Pancreas (tissue), 10 donors: ENCODE data around the gene NPLOC4. TPM values are rescaled to one million over a fixed set of nuclear protein-coding genes. Genes with fewer than 3 reads are reported as not detected.

Experiments used
- ATAC-seq, 4 donors: fragments of 200-7000 bp; cut with Tn5 transposase; one replicate each; pipeline versions ENCODE4 v1.8.0 to v1.9.1; 2020; ENCODE audit warnings: mild to moderate bottlenecking in 4 of 4, moderate library complexity in 4 of 4
- DNase-seq, 6 donors: peaks; one replicate each; pipeline ENCODE4 v3.0.0-alpha.2; 2020
- FAIRE-seq: peaks from 2 replicates; lab custom pipeline; 2012; peaks lifted over from hg19 to GRCh38; lab: Jason Lieb, UNC
- H3K27ac ChIP-seq, 4 donors: fragments of 200-600 bp; sonication (generic); 1 replicate in 3 of 4; 2 replicates in 1 of 4; pipeline versions ENCODE4 v1.5.0 to v1.8.0; 2020
- H3K27me3 ChIP-seq, 4 donors: fragments of 200-600 bp; one replicate each; pipeline ENCODE4 v1.8.0; 2021
- H3K36me3 ChIP-seq, 3 donors: fragments of 200-600 bp; sonication (generic) in 1 of 3; one replicate each; pipeline versions ENCODE4 v1.5.0 to v1.8.0; 2020 to 2021
- H3K4me1 ChIP-seq, 3 donors: fragments of 200-600 bp; one replicate each; pipeline ENCODE4 v1.8.0; 2021
- H3K4me3 ChIP-seq, 4 donors: fragments of 200-600 bp; sonication (generic) in 2 of 4; one replicate each; pipeline versions ENCODE4 v1.5.0 to v1.8.0; 2020 to 2021
- H3K9me3 ChIP-seq, 4 donors: fragments of 200-600 bp; one replicate each; pipeline ENCODE4 v1.8.0; 2021
- WGBS, 2 donors: extraction: QIAGEN DNeasy Blood & Tissue Kit; methylation state at CpG; one replicate each; pipeline ENCODE4 v1.1.7; 2013; 5-methylcytosine and 5-hydroxymethylcytosine counted together
- intact Hi-C, 3 donors: fragments of 100-400 bp; cut with DNase I; formaldehyde crosslinking; loops; one replicate each; pipeline versions ENCODE4 v1.11.1 to v1.14.2; 2022
- polyA plus RNA-seq, 2 donors: library from polyadenylated mRNA; stranded (reverse); fragments of 200-250 nt; gene quantifications; one replicate each; pipeline ENCODE4 v1.2.3, GENCODE V29; 2013
- total RNA-seq, 6 donors: library from RNA; stranded (reverse); fragmentation: NEBNext Ultra II Directional in 4 of 6; extraction: Animal tissue kit (Norgen Biotek cat#: 25700) in 4 of 6; gene quantifications; one replicate each; pipeline versions ENCODE4 v1.2.1 to v1.2.4, GENCODE V29; 2021 to 2023
- TF ChIP-seq, protein P1 (sequence below), 4 donors: fragments of 200-600 bp; sonication (generic) in 3 of 4; IDR thresholded peaks; one replicate each; pipeline versions ENCODE4 v1.5.0 to v1.8.0; 2021; ENCODE audit warnings: antibody characterized with exemption in 4 of 4
- donor health status: healthy with polysubstance abuse.
- donor health status: DM: no; HTN: no; CAD: no; lungs with moderate emphysema.
- donor health status: DM: no; HTN: no; CAD: no.
- donor health status: control.
- donor health status: control.
- donor health status: Bipolar disorder and iron deficiency.
- donor health status: DM: yes; HTN: yes; CAD: no.
- donor health status: DM: no; HTN: no; CAD: no.
- donor health status: DM: no; HTN: no; CAD: no.
- donor health status: DM: yes; HTN: yes; CAD: no.

The NPLOC4 gene
- total and polyA plus RNA-seq, 8 donors: 32.5 to 54.8 (median 35.3) TPM

DNA sequence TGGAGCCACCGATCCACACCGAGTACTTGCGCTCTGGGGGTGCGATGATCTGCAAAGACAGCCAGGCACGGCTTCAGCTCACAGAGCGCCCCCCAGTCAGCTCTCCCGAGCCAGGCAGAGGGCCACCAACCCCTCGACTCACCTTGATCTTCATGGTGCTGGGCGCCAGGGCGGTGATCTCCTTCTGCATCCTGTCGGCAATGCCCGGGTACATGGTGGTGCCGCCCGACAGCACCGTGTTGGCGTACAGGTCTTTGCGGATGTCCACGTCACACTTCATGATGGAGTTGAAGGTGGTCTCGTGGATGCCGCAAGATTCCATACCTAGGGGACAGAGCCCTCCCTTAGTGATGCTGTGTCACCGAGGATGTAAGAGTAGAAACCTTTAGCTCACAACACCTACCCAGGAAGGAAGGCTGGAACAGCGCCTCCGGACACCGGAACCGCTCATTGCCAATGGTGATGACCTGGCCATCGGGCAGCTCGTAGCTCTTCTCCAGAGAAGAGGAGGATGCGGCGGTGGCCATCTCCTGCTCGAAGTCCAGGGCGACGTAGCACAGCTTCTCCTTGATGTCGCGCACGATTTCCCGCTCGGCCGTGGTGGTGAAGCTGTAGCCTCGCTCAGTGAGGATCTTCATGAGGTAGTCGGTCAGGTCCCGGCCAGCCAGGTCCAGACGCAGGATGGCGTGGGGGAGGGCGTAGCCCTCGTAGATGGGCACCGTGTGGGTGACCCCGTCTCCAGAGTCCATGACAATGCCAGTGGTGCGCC, 125.9 kb downstream of the NPLOC4 start:
- TF ChIP-seq, protein P1, sequence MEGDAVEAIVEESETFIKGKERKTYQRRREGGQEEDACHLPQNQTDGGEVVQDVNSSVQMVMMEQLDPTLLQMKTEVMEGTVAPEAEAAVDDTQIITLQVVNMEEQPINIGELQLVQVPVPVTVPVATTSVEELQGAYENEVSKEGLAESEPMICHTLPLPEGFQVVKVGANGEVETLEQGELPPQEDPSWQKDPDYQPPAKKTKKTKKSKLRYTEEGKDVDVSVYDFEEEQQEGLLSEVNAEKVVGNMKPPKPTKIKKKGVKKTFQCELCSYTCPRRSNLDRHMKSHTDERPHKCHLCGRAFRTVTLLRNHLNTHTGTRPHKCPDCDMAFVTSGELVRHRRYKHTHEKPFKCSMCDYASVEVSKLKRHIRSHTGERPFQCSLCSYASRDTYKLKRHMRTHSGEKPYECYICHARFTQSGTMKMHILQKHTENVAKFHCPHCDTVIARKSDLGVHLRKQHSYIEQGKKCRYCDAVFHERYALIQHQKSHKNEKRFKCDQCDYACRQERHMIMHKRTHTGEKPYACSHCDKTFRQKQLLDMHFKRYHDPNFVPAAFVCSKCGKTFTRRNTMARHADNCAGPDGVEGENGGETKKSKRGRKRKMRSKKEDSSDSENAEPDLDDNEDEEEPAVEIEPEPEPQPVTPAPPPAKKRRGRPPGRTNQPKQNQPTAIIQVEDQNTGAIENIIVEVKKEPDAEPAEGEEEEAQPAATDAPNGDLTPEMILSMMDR (IDR thresholded peaks at IDR 0.05): no peak
- H3K27me3 ChIP-seq: no peaks in the 10 kb centered on the region
- intact Hi-C loops: loop anchor here in 1 of 3 donors (2.0 kb wide), 1 partner anchor 114 kb away; no protein-coding TSS in a partner anchor

DNA sequence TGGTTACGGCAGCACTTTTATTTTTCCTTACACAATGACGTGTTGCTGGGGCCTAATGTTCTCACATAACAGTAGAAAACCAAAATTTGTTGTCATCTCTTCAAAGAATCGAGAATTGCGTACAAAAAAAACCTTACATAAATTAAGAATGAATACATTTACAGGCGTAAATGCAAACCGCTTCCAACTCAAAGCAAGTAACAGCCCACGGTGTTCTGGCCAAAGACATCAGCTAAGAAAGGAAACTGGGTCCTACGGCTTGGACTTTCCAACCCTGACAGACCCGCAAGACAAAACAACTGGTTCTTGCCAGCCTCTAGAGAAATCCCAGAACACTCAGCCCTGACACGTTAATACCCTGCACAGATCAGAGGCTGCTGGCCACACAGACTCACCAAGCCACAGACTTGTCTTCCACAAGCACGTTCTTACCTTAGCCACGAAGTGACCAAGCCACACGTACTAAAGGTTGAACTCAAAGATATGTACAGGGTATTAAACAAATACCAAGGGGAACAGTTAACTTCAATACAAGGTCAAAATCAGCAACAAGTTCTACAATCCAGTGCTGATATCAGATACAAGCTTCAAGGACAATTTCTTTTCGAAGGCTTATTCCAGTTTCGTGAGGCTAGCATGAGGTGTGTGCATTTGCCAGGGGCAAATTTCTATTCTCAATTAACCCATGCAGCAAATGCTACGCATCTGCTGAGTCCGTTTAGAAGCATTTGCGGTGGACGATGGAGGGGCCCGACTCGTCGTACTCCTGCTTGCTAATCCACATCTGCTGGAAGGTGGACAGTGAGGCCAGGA, 126.7 kb downstream of the NPLOC4 start:
- WGBS, 2 donors: 8 to 9% methylated on average over 22 of the region's 22 CpGs

More for the DNA sequence above, 125.9 kb downstream of the NPLOC4 start:
- WGBS, 2 donors: 2% methylated on average over 46 to 48 of the region's 48 CpGs
- Histone ChIP-seq H3K4me1 (peaks cover 4 to 13% (median 6%) of the 10 kb centered on the region in 3 donors), H3K36me3 (peaks cover 9 to 21% (median 18%) of the 10 kb centered on the region in 3 donors), H3K27ac (peak overlapping the region in 3 of 4 donors; percentile 84 to 100 (median 100)), H3K9me3 (no peaks in the 10 kb centered on the region), H3K4me3 (peak overlapping the region; percentile 77 to 97 (median 88))
- FAIRE-seq (no peak), DNase-seq (peak in 4 of 6 donors; percentile 50 to 83 (median 68)), ATAC-seq (no peak)

DNA sequence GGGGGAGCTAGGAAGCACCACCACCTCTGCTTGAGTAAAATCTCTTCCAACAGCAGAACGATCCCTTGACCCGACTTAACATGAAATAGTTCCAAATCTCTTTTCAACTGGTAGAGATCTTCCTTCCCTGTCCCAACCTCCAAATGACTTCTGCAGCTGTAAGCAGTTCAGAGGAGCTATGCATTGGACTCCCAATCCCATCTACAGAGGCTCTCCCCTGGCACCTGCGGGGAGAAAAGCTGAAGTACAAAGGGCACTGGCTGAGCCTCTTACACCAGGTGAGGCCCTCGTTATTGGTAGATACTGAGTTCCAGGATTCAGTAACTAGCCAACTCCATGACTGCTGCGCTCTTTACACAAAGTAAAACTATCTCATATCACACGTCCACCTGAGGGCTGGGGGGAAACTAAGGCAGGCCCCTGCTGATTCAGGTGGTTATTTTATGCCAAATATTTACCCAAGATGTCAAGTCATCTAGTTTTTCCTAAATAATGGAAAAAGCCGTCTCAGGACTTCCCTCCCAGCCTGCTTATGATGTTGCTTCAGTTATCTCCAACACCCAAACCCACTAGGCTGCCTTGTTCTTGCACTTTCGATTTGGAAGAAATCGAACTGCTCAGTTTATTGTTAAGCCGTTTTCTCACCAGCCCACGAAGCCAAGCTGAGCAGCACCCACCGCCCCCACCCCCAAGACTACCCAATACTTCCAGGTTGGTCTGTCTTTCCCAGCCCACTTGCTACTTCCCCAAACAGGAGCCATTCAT, 127.5 kb downstream of the NPLOC4 start:
- Histone ChIP-seq H3K9me3 (no peaks in the 10 kb centered on the region), H3K27me3 (no peaks in the 10 kb centered on the region), H3K36me3 (peaks cover 9 to 21% (median 18%) of the 10 kb centered on the region in 3 donors), H3K27ac (peak overlapping the region in 2 of 4 donors; percentile 100), H3K4me3 (peak overlapping the region; percentile 77 to 97 (median 88)), H3K4me1 (peaks cover 0 to 7% (median 0%) of the 10 kb centered on the region in 3 donors)
- intact Hi-C loops: no loop called here
- DNase-seq (peak in 2 of 6 donors; percentile 19 to 35), ATAC-seq (peak in 1 of 4 donors; percentile 3), FAIRE-seq (no peak)
- 18 to 22% methylated on average over 12 of the region's 12 CpGs for WGBS, 2 donors
- TF ChIP-seq, protein P1 (IDR thresholded peaks at IDR 0.05): no peak

More for the DNA sequence above, 126.7 kb downstream of the NPLOC4 start:
- DNase-seq (peak in 2 of 6 donors; percentile 16 to 21), ATAC-seq (no peak), FAIRE-seq (no peak)
- Histone ChIP-seq H3K4me3 (peak overlapping the region; percentile 77 to 97 (median 88)), H3K27me3 (no peaks in the 10 kb centered on the region), H3K27ac (peak overlapping the region in 3 of 4 donors; percentile 84 to 100 (median 100)), H3K36me3 (peaks cover 9 to 21% (median 18%) of the 10 kb centered on the region in 3 donors), H3K9me3 (no peaks in the 10 kb centered on the region), H3K4me1 (peaks cover 0 to 7% (median 0%) of the 10 kb centered on the region in 3 donors)
- TF ChIP-seq, protein P1 (IDR thresholded peaks at IDR 0.05): no peak
- intact Hi-C loops: loop anchor here in 1 of 3 donors (2.0 kb wide), 1 partner anchor 113 kb away; no protein-coding TSS in a partner anchor

DNA sequence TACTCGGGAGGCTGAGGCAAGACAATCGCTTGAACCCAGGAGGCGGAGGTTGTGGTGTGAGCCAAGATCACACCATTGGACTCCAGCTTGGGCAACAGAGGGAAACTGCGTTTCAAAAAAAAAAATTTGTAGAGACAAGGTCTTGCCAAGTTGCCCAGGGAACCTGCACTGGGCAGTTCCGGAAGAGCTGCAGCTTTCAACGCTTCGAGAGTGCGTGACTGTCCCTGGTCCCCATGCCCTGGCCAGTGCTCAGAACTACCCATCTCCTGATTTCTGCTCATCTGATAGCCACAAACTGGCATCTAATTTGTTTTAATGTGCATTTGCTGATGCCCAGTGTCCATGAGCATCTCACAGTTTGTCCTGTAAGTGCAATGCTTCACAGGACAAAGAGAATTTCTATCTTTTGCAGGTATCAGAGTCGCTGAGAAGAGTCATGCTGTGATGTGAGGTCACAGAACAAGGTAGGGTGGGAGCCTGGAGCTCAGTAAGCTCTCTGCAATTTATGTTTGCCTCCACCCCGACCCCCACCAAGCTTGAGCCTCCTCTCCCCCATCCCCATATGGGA, 128.2 kb downstream of the NPLOC4 start:
- Histone ChIP-seq H3K4me1 (peaks cover 0 to 7% (median 0%) of the 10 kb centered on the region in 3 donors), H3K4me3 (peak overlapping the region in 2 of 4 donors; percentile 95 to 97), H3K27me3 (no peaks in the 10 kb centered on the region), H3K27ac (peak overlapping the region in 1 of 4 donors; percentile 100), H3K36me3 (peaks cover 9 to 21% (median 18%) of the 10 kb centered on the region in 3 donors), H3K9me3 (no peaks in the 10 kb centered on the region)
- no peak for FAIRE-seq
- intact Hi-C loops: no loop called here
- 59 to 62% methylated on average over 10 of the region's 10 CpGs for WGBS, 2 donors
- peak in 1 of 4 donors; percentile 2 for ATAC-seq
- TF ChIP-seq, protein P1 (IDR thresholded peaks at IDR 0.05): no peak
- DNase-seq: peak in 2 of 6 donors; percentile 35 to 46
